ENCODE results near the gene EXOC3L1.
A peak's percentile ranks its signal among the peaks of the same experiment; 100 is the strongest.

The EXOC3L1 gene

DNA sequence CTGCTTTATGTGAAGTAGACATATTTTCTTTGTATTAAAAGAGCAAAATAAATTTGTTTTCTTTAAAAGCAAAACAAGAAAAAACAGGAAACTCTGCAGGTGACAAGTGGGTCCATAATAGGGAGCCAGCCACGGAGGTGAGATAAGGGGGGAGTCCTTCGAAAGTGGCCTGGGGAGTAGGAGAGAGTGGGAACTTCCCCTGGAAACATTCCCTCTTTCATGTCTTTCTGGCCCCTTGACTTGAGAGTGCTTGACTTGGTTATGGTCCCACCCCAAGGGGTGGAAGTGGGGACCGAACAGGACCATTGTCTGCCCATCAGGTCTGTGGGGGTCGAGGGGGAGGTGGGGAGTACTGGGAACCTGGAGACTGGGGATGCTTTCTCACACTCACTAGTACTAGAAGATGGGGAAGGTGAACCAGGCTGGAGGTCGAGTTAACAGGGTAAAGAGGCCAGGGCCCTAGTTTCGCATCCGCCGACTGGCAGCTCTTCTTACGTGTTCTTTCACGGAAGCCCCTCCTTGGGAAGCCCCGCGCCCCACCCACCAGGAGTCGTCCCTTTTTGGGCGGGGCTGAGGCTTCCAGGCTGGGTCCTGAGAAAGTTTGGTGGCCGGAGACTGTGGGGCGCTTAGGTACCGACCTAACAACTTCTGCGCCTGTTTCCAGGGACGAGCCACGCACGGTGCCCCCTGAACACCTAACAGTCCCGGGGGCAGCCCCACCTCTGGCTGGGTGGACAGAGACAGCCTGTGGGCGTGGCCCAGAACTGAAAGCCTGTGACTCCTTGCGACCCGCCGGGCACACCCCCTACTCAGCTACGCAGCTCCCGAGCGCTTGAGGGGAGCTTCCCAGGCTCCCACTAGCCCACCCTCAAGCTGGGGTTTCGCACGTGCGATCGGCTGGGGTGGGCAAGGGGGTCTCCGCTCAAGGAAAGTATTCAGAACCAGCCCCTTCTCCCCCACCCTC, 31.0 kb downstream of the EXOC3L1 start:
- DNase-seq, result peak; percentile 40

DNA sequence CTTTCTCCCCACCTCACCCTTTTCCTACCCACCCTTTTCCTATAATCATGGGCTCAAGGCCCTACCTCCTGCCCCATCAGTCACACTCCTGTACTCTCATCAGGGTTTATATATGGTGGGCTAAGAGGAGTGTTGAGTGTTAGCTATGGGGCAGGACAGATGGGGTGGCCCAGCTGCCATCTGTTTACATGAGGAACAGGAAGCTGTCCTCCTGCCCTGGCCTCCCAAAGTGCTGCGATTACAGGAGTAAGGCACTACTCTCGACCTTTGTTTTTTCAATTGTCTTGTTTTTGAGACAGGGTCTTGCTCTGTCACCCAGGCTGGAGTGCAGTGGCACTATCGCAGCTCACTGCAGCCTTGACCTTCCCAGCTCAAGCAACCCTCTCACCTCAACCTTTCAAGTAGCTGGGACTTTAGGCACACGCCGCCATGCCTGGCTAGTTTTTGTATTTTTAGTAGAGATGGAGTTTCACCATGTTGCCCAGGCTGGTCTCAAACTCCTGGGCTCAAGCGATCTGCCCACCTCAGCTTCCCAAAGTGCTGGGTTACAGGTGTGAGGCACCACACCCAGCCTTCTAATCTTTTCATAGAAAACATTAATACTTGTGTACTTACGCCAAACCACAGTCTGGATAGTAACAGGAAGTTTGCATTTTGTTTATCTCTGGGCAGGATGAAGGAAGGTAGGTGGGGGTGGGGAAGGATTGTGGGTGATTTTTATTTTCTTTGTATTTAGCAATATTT, 31.9 kb downstream of the EXOC3L1 start:
- no peak for DNase-seq

DNA sequence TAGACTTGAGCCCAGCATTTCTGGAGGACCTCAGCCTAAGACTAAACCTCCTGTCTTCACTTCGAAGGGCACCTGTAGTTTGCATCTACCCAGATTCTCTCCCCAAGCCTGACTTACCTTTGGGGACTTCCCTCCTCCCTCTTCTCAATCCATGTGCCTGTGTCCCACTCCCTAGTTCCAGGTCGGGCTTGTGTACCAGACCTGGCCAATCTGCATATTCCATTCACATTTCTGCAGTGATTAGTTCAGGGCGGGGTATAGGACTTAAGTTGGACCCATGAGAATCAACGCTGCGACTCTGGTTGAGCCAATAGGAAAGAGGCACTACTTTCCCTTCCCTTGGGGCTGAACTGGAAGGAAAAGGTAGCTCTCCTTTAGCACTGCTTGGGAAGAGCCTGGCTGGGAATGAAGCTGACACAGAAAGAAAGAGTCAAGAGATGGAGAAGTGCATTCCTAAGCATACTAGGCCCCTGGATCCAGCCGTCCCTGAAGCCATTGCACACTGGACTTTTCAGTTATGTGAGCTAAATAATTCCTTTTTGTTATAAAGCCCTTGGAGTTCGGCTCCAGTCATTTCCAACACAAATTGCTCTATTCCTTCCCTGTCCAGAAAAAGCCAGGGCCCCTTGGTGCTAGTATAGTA, 32.7 kb downstream of the EXOC3L1 start:
- DNase-seq, result no peak

DNA sequence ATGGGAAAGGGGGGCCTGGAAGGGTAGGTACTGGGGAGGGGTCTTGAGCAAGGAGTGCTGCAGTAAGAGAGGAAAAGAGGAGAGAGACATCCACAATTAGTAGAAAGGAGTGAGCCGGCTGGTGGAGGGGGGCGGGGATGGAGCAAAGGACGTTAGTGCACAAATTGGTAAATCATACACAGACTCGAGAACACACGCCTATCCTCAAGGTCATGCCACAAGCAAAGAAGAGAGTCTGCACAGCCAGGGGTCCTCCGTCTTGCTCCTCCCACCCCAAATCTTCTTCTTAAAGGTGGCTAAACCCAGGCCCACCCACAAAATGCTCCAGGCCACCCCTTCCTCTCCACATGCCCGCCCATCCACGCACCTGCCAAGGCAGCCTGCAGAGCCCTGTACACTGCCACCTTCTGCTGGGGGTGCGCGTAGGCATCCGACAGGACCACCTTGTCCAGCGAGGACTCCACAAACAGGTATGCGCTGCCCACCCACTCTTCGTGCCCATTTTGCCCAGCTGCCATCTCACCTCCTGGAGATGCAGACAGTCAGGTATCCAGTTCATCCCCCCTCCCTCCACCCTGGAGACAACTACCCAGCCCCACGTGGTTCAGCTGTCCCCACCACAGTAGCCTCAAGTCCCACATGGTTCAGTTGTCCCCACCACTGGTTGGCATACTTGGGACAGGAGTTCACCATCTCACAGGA, 33.6 kb downstream of the EXOC3L1 start:
- no peak for DNase-seq

DNA sequence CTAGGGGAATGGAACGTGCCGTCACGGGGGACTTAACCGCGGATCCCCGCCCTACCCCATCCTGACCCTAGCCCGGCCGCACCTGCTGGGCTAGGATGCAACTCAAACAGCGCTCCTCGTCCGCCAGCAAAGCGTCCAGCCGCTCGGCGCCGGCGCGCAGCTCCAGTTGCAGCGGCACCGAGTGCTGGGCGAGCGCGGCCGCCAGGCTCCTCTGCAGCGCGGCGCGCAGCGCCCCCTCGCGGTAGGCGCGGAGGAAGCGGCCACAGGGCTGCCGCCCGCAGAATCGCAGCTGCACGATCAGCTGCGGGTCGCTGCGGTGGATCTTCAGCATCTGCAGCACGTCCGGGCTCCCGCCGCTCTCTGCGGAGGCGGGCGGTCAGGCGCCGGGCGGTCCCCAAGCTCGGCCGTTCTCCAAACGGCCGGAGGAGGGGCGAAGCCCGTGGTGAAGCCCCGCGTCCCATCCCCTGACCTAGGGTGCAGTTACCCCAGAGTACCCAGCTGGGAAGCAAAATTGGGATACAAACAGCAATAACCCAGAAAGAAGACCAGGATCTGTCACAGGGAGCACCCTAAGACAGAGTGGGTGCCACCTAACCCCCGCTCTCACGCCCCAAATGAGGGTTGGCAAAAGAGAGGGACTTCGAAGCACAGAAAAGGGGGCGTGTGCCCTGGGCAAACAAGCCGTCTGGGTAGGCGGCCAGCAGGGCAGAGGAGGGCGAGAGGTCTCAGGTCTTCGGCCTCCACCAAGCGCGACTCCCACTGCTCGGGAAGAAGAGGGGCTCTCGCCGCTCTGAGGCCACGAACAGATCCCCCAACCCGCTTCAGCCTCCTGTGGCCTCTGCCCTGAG, 34.4 kb downstream of the EXOC3L1 start:
- DNase-seq, result peak; percentile 76

DNA sequence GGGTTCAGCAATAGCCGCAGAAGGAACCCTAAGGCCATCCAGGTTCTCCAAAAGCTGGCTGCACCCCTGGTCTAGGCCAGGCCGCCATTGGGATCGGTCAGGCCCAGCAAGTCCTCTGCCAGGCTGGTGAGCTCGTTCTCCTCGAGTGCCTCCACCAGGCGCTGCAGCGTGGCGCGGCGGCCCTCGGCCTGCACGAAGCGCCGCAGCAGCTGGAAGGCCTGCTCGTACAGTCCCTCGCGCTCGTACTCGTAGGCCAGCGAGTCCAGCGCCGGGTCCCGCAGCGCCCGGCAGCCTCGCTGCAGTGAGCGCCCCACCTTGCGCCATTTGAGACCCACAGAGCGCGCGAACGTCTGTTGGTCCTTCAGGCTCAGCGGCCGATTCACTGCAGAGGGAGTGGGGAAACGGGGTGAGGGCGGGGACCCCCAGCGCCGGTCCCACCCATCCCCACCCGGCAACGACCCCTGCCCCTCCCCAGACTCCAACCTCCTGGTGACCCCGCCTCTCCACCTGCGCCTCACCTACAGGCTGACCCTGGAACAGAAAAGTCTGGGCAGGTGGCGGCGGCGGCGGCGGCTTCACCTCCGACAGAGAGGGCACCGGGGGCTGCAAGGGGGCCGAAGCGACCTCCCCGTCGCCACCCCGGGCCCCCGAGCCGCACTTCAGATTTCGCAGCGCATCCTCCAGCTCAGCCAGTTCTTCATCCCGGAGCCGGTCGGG, 35.2 kb downstream of the EXOC3L1 start:
- no peak for DNase-seq

DNA sequence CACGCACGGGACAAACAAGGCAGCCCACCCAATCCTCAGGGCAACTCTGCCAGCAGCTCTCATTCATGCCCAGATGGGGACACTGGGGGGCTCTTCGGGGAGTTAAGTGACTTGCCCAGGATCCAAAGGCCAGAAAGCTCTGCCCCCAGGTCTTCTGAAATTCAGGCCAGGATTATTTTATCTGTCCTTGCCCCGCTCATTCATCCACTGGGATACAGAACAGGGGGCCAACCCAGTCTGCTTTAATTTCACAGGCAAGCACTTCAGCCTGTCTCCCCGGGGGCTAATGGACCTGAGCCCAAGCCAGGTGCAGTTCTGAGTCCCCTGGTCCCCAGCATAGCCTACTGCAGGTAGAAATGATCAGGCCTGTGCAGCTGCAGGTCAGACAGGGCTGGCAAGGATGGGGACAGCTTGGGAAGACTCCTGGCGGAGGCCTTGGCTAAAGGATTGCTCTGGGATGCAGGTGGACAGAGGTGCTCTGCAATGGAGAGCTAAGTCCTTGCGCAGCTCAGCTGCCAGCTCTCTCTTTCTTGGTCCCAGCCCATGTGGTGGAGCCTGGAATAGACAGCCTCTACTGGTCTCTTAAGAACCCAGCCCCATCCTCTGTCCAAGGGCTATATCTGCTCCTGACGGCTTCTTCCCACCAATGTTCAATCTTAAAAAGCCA, 38.4 kb downstream of the EXOC3L1 start:
- DNase-seq, result no peak

DNA sequence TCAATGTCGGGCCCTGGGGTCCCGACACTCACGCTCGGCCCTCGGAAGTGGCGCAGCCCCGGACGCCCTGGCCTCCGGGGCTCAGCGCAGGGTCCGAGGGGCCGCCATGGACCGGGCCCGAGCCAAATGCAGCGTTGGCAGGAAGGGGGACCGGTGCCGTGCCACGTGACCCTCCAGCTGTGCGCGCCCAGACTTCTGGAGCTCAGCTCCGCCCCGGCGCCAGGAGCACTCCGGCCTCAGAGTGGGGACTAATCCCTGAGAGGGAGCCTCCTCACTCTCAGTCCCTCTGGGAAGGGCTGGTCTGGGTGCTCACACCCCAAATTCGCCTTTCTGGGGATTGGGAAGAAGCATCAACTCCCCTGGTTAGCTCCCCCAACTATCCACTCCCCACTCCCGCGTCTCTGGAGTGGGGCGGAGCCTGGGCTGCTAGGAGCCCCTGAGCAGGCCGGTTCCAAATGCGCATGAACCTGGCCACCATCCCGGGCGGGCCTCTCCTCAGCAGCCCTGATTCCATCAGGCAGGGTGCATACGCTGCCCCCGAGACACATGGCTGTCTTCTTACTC, 39.0 kb downstream of the EXOC3L1 start, which contains the start of gene B3GNT9:
Gene B3GNT9, minus strand, starts transcription at position 166 of the 564 bp plus-strand sequence. CDS start 513 bp downstream, outside the sequence.
- peak; percentile 91 for DNase-seq

DNA sequence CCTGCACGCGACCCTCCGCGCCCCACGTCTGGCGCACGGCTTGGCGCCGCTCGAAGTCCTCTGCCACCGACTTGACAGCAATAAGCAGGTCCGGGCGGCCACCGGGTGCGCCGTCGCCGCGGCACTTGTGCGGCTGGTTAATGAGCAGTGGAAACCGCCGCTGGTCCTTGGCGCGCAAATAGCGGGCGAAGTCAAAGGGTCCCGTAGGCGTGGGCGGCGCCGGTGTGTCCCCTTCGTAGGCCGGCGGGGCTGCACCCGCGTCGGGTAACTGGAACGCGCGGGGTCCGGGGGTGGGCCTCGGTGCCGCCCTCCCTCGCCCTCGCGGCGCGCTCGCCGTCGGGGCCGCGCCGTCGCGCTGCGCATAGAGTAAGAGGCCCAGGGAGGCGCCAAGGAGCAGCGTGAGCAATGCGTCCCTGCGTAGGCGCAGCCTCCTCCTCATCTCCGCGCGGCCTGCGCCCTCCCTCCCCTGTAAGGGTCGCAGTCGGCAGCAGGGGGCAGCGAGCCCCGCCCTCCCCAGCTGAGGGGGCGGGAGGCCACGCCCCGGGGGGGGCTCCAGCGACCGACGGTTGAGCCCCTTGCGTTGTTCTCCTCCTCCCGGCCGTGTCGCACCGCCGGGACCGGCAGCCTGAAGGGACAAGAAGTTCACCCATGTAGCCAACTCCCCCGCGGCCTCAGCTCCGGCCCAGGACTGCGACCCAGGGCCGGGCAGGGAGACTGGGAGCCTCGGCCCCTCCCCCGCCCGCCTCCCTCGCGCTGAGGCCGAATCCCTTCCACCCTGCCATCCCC, 39.7 kb downstream of the EXOC3L1 start:
- DNase-seq, result peak; percentile 86

DNA sequence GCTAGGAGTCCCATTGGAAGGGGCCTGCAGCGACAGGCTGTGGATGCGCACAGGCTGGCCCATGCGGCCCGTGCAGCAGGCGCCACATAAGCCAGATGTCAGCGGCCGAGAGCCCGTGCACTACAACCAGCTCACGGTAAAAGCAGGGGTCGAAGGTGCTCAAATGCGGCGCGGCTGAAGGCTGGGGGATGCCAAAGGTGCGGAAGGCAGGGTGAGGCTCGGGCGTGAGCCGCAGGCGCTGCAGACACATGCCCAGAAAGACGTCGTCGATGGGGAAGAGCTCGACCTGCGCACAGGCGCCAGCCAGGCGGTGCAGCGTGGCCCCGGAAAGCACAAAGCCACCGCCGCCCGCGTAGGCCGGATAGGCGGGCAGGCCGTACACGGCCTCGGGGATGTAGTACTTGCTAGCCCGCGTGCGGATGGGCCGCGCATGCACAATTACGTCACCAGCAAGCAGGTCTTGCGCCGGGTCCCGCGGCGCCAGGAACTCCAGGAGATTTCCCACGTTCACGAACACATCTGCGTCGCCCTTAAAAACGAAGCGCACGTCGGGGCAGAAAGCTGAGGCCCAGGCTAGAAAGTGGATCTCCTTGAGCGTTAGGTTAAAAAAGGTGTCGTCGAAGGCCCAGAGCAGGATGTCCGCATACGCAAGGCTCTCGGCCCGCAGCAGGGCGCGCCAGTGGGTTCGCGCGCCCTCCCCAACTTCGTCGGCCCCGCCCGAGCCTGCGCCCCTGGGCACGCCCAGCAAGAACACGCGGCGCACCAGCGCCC, 40.5 kb downstream of the EXOC3L1 start:
- DNase-seq, result no peak

DNA sequence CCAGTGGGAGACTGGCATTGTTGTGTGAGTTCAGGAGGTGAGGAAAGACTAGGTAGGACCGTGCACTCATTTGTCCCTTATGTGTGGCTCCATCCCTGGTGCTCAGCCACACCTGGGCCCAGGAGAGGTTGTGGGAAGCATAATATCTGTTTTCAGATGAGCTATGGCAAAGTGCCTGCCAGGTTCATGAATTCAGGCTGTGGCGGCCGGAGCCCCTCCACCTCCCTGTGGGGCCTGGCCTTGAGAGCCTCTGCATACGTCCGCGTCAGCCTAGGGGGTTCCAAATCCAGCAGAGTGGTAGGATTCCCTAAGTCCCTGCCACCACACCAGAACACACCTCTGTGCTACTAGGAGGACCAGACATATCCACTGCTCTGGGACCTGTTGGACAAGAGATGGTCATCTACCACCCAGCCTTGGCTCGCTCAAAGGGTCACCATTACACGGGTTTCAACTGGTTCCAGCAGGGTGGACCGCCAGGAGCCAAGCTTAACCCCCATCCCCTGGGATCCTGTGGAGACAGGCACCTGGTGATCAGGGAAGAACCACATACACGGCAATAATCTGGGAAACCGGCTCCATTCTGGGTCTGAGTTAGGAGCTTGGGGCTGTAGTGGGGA, 41.2 kb downstream of the EXOC3L1 start:
- no peak for DNase-seq

DNA sequence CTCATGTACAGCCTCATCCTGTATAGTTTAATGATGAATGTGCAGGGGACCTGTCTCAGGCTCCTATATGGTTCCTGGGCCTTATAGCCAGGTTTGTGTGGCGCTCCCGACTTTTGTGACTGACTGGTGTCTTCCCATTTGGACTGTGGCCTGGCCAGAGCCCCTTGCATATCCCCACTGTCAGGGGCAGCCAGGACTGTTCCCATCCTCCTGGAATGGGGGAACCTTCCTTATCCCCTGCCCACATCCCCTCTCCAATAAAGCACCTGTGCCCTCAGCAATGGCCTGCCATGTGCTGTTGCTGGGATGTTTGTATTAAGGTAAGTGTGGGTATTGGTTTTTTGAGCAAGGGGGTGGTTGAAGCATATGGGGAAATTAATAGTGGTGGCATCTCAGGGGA, 41.7 kb downstream of the EXOC3L1 start:
- no peak for DNase-seq

DNA sequence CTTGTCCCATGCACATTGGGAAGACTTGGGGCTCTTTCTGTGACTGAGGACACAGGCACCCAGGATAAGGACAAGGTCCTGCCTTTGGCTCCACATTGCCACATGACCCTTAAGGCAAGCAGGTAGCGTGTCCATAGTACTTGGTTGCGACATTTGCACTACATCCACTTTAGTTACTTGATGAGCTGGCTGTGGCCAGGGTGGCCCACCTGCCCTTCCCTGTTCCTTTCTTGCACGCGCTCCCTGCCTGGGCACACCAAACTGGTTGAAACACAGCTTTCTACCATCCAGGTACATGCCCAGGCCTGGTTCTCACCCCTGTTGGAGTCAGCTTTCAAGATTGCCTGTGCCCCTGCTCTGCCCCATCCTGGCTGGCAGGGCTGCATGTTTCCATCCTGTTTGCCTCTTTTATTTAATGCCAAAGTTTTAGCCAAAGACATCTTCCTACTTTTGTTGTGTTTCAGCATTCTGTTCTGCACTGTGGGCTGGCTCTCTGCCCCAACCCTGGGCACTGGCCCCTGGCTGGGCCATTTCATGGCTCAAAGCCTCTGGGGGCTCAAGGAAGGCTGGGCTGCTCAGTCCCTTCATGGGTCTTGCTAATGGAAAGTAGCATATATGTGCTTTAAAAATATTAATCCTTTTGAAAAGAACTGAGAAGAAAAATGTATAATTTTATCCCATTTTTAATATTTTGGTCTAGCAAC, 42.3 kb downstream of the EXOC3L1 start:
- no peak for DNase-seq

DNA sequence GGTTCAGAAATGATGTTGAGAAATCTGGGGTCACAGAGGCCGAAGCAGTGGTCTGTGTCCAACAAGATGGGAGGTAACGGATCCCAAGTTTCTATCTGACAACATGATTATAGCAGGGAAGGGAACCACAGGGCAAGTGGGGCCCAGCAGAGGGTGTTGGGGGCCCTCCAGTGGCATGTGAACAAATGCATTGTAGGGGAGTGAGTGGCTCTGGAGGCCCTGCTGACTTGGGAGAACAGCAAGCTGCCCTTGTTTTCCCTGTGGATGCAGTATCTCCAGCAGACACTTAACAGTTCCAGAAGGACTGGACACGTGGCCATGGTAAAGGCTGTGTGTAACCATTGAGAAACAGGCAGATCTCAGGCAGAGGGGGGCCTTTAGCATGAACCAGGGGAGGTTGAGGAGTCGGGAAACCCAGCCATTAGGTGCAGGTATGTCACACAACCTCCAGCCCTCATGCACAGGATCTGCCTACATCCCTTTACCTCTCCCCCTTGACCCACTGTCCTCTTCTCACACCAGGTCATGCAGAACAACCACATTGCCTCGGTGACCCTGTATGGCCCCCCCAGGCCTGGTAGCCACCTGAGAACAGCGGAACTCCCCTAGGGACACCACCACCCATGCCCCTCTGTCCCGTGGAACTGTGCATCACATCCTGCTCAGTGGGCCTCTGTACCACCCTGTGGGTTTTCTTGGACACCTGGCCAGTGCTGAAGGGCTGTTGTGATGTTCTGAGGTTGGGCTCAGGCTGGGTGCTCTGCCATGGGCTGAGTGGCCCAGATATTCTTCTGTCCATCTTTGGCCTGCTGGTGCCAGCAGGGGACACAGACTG, 43.2 kb downstream of the EXOC3L1 start:
- DNase-seq, result no peak

DNA sequence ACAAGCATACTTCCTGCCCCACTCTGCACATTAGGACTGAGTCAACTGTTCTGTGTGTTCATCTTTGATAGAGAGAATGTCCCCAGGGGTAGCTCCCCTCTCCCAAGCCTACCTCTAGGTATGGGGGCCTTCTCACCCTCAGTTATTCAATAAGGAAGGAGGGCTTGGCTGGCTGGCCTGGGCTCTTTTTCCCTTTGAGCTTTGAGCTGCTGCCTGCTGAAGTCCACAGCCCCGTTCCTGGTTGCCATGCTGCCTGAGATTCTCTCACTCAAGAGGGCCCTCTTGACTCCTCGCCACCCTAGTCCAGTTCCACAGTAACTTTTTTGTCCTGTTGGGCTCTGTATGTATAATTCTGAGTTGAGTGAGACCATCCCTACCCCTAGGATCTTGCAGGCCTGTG, 44.2 kb downstream of the EXOC3L1 start:
- no peak for DNase-seq

DNA sequence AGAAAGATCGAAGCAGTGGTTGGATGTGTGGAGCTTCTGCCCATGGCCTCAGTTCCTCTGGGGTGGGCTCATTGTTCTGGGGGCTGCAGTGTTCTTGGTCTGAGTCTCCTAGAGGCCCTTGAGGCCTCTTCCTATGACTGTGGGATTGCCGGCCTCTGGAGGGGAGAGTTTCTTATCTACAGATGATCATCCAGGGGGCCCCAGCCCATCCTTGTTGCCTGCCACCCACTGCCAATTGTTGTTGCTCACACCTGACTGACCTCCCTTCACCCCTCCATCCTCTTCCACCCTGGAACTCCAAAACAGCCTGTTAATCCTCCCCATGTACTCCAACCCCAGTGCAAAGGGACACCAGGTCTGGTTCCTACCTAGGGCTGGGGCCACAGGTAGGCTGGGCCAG, 45.0 kb downstream of the EXOC3L1 start:
- DNase-seq, result no peak

All from left hindlimb (tissue), 1 donor.